ENCODE results near the gene ADAM19.

The ADAM19 gene

GRCh38 chr5:157445745-157446411 is 129.7 kb downstream of the ADAM19 start:
- no peak for TF ChIP-seq CTCF (IDR thresholded peaks at IDR 0.05)

- TF ChIP-seq CTCF (IDR thresholded peaks at IDR 0.05), result no peak
Observed at GRCh38 chr5:157444224-157444623, 131.4 kb downstream of the ADAM19 start.

GRCh38 chr5:157443041-157443549 is 132.5 kb downstream of the ADAM19 start:
- no peak for TF ChIP-seq CTCF (IDR thresholded peaks at IDR 0.05)

- no peak for TF ChIP-seq CTCF (IDR thresholded peaks at IDR 0.05)
Observed at GRCh38 chr5:157434096-157434495, 141.5 kb downstream of the ADAM19 start.

GRCh38 chr5:157431544-157432200 is 143.9 kb downstream of the ADAM19 start:
- TF ChIP-seq CTCF (IDR thresholded peaks at IDR 0.05), result peak; percentile 50

Data from LNCAP (cell line).